NCI-H2107 treated with DMSO at 0.1 percent for 48 hours (cell line): ENCODE measurements around the gene GBP7.
"Not testable (repeated sequence)": the region's sequence is repeated elsewhere in the genome, so short reads cannot be mapped to it uniquely, and the experiment has no call there.

Experiments
- DNase-seq: peaks from one replicate; lab custom pipeline; 2025; ENCODE audit not compliant: unreplicated experiment; lab: John Stamatoyannopoulos, UW

The GBP7 gene, protein sequence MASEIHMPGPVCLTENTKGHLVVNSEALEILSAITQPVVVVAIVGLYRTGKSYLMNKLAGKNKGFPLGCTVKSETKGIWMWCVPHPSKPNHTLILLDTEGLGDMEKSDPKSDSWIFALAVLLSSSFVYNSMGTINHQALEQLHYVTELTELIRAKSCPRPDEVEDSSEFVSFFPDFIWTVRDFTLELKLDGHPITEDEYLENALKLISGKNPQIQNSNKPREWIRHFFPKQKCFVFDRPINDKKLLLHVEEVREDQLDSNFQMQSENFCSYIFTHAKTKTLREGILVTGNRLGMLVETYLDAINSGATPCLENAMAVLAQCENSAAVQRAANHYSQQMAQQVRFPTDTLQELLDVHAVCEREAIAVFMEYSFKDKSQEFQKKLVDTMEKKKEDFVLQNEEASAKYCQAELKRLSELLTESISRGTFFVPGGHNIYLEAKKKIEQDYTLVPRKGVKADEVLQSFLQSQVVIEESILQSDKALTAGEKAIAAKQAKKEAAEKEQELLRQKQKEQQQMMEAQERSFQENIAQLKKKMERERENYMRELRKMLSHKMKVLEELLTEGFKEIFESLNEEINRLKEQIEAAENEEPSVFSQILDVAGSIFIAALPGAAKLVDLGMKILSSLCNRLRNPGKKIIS

DNA sequence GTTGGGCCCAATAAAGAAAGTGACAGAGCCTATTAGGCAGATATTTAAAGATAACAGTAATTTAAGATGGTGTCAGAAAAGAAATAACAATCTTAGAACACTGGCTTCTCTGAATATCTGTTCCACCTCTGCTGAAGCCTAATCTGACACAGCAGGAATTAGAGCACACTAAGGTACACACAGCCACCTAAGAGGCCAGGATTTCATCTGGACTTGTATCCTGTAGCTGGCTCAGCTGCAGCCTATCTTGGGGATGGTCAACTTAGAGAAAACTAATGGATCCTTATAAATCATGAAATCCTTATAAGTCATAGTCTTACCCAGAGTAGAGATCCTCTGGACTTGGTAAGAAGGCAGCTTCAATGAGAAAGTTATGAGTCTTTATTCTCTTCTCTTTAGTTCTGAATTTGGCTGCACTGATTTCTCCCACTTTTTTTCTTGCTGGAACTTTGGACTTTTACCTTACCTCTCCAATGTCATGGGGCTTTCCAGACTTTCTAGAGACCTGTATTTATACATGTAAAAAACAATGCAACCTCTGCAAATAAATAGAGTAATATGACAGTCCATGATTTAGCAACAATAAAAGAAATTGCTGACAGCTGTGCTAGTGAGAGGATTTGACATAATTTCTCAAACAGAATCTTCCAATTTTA lies at the start of gene GBP7:
GBP7 (minus strand) TSS at position 403 of the 656 bp plus-strand sequence. CDS start 4,068 bp downstream, outside the sequence.
- DNase-seq, result no peak

DNA sequence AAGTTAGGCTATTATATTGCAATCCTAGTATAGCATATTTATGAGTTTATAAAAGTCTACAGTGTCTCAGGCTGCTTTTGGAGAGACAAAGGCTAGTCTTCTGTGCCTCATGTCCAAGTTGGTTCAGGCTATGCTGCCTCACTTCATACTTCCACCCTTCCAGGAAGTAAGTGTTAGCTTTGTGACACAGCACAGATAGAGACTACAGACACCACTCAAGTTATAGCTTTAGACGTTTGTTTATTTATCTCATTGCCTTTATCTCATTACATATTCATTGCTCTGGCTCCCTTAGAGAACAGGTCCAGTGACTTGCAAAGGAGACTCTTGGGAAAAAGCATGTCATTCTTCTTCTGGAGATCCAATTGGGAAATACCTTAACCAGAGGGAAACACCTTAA lies 45.5 kb upstream of the GBP7 start:
- DNase-seq, result no peak

DNA sequence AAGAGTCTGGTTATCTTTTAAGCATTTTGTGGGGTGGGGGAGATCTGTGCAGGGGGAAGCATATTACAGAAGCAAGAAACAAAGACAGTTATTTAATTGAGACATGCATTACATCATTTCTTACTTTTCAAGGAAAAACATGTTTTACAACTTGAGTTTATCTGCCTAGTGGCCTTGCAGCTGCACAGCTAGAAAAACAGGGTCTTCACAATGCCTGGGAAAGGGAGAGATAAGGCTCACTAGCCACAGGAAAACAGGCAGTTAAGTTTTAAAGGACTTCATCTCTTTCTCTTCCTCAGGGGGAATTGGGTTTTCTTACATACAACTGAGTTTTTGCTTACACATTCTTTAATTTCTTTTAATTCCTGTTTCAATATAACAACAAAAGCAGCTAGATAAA lies 44.0 kb upstream of the GBP7 start:
- DNase-seq, result not testable (repeated sequence)

DNA sequence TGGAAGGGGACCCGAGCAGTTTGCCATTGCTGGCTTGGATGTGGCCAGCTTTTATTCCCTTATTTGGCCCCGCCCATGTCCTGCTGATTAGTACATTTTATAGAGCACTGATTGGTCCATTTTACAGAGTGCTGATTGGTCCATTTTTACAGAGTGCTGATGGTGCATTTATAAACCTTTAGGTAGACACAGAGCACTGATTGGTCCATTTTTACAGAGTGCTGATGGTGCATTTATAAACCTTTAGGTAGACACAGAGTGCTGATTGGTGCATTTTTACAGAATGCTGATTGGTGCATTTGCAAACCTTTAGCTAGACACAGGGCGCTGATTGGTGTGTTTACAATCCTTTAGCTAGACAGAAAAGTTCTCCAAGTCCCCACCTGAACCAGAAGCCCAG lies 43.1 kb upstream of the GBP7 start:
- not testable (repeated sequence) for DNase-seq

DNA sequence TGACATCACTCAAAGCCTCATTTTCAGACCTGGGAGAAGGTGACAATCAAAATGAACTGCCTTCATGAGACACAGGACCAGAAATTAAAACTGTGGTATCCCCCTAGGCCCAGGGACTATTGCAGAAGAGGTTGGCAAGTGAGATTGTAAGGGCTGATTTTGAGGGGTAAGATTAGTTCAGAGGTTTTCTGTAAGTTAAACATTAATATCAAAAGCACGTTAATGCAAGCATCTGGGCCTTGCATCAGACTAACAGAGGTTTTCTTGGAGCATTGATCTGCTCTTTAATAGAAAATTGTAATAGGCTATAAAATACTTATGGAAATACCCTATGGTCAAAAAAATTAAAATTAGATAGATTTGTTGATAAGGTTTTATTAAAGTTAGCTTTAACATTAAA lies 37.5 kb upstream of the GBP7 start:
- DNase-seq, result no peak

DNA sequence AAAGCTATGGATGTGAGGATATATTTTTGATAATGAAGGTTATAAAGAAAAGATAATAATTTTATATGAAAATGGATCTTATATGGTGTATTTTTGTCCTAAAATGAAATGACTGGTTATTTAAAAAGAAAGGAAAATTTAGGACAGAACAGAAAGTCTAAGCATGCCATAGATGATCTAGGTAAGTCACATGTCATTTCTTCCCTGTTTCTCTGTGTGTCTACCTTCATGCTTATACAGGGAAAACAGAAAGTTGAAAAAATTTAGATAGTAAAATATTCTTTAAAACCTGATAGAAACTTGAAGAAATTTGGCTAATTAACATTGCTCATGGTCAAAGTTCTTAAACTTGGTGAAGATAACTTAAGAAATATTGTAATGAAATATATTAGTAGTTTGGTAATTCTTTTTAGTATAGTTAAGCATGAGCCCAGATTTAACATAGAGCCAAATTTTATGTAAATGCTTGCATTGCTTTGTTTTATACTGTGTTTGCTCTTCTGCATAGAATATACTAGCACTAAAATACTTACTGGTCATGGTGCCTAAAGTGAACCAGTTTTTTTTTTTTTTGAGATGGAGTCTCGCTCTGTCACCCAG lies 35.3 kb upstream of the GBP7 start:
- no peak for DNase-seq

DNA sequence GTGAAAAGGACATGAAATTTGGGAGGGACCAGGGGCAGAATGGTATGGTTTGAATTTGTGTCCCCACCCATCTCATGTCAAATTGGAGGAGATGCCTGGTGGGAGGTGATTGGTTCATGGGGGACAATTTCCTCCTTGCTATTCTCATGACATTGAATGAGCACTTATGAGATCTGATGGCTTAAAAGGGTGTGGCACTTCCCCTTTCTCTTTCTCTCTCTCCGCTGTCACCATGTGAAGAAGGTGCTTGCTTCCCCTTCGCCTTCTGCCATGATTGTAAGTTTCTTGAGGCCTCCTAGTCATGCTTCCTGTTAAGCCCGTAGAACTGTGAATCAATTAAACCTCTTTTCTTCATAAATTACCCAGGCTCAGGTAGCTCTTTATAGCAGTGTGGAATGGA lies 30.6 kb upstream of the GBP7 start:
- no peak for DNase-seq

DNA sequence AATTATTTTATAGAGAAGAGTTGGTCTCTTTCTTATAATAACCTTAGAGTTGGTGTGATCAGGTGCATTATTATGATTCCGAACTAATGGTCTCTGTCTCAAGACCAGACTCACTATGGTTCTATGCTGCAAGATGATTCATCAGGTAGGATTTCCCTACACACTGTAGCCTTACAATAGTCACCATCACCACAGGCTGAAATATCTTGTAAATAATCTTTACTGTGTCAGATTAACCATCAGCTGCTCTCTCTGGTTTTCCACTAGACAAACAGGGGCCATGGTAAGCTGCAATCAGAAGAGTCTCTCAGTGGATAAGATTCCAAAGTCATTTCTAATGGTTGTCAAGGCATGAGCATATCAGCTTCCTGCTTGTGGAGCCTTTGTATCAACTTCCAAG lies 27.4 kb upstream of the GBP7 start:
- DNase-seq, result no peak

DNA sequence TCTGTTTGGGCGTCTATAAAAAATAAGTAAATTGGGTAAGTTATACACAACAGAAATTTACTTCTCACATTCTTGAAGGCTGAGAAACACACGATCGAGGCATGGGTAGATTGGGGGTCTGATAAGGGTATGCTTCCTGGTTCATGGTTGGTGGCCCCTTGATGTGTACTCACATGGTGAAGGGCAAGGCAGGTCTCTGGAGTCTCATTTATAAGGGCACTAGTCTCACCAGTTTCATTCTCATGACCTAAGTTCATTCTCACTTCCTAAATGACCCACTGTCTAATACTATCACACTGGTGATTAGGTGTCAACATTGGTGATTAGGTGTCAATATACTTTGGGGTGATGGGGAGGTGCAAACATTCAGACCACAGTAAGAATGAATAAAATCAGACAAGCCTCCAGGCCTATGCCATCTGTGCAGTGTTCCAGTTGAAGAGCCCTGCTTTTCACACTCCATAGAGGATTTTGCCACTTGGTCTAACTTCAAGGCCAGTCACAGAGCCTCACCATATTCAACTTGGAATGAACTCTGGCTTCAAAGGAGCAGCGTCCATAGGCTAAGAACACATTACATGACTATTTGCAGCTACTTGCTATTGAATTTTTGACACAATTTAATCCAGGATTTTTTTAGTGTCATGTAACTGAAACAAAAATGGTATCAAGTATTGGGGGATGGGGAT lies 25.4 kb upstream of the GBP7 start:
- DNase-seq, result no peak

DNA sequence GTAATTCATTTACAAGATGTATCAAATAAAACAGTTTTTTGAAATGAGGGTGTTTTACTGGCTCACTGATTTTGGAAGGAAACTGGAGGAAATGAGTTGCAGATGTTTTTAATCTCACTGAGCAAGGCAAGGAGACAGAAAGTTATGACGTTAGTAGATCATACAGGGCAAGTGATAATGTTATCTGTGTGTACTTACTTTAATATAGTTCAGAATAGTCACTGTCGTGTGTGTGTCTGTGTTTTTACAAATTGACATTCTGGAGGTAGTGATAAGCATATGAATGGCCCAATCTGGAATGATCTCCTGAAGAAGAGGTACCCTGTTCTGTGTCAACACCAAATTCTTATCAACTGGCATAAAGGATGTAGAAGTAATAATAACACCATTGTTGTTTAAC lies 24.9 kb upstream of the GBP7 start:
- DNase-seq, result no peak

DNA sequence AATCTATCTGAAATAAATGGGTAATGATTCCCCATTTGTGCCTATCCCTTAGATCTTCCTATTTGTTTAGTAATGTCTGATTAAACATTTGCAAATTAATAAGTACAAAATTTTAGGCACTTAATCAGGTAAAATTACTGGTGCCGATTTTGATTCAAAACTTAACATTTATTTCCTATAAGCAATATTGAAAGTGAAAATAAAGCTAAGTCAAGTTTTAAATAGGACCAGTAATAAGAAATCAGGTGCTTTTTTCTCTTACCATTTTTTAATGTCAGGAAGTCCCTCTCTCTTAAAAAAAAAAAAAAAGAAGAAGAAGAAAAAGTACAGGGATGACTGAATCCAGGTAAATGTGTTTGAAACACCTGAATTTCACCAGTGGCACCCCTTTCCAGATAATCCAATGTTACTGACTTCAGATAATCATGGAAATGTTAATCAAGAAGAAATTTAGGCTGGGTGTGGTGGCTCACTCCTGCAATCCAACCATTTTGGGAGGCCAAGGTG lies 23.8 kb upstream of the GBP7 start:
- DNase-seq, result no peak

DNA sequence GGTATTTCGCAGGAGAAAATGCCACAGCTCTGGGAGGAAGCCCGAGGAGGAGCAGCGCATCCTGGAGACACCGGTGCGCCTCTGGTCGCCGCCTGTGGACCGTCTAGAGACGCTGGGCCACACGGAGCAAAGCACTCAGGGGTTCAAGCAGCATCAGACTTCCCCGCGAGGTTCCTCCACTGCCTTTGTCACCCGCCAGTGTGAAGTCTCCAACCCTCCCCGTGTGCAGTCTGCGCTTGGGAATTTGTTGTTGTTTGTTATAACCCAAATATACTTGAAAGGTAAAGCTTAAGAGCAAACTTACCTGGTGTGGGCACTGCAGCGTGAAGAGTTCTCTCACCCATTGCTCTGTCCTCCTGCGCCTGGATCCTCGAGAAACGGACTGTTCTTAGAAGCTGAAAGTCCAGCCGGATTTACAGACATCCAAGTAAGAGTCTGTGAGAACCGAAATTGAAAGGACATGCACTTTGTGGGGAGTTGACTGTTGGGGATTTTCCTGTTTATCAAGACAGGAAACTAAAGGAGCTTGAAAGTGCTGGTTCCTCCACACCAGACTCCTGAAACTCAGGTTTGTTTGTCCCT lies 22.8 kb upstream of the GBP7 start, which contains the start of gene GBP4:
GBP4 (minus strand) TSS at position 452 of the 582 bp plus-strand sequence; CDS start at position 344, 108 bp downstream.
- no peak for DNase-seq

DNA sequence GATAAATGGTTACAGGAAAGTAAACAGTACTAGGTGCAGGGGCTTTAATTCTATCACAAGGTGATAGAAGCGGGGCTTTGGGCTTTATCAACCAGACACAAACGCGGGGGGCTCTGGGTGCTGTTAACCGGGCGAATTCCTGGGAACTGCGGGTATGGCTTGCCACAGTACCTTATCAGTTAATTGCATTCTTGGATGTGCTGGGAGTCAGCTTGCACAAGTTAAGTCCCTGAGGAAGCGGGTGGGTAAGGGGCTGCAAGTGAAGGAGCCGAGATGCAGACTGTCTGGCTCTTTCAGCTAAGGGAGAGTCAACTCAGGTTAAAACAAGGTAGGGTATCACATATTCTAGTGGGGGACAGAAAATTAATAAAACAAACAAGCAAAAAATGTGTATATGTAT lies 22.3 kb upstream of the GBP7 start:
- no peak for DNase-seq

DNA sequence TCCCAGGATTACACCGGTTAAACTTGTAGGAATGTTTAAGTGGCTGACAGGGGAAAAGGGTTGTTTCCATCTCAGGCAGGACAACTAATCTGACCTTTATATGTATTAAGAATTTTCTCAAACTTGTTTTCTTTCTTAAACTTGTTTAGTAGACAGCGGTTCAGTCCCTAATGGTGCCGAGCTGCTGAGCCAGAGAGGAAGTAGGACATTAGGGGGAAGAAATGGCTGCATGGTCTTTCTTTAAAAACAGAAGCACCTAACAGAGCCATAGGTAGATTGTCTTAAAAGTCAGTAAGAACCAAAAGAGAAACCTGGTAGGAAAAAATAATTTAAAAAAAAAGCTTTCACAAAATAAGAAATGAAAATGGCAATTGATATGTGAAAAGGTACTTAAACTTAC lies 19.7 kb upstream of the GBP7 start:
- DNase-seq, result no peak

DNA sequence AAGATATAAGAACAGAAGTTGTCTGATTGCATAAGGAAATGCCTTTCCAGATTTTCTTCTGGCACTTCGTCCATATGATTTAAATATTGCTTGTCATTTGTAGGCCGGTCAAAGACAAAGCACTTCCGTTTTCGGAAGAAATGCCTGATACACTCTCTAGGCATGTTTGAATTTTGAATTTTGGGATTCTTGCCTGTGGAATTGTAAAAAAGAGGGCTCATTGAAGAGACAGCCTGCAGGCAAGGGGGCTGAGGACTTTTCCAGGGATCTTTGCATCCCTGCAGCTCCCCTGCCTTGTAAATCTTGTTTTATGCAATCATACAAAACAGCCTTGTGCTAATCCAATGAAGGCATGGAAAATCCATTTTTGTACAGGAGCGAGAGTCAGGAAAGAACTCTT lies 15.5 kb upstream of the GBP7 start:
- DNase-seq, result no peak

DNA sequence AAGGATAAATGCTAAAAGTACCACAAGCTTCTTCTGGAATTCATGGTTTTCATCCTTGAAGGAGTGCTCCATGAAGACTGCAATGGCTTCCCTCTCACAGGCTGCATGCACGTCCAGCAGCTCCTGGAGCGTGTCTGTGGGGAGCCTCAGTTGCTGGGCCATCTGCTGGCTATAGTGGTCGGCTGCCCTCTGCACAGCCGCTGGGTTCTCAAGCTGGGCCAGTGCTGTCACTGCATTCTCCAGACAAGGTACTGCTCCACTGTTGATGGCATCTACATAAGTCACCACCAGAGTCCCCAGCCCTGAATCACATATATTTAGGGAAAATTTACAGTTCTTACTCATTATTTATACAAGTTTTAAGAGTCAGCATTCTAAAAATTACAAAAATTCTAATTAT lies 14.2 kb upstream of the GBP7 start:
- DNase-seq, result no peak

DNA sequence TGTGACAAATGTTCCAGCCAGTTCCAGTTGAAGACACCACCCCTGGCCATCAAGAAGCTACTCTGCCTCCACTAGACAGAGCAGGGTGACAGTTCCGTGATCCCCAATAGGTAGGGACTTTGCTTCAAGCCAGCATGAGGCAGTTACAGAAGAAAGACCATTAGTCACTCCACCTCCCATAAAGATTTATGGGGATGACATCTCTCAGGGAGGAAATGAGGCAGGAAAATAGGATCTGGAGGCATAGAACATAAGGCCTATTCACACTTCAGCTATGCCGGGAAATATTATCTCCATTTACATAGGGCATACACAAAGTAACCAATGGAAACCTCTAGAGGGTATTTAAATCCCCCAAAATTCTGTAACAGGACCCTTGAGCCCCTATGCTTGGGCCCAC lies 3.5 kb upstream of the GBP7 start:
- DNase-seq, result no peak

DNA sequence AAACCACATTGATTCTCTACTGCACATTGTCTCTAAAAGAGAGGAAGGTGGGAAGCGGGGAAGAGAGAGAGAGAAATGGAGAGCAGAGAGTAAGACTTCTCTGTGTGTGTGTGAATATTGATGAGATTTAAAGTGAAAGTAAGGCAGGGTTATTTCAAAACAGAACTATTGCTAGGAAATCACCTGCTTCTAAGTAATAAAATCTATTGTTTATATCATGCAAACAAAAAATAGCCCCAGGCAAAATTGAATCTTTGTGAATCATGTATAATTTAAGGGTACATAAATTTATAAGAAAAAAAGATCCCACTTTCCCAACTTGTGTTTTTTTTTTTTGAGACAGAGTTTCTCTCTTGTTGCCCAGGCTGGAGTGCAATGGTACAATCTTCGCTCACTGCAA lies 1.2 kb upstream of the GBP7 start:
- DNase-seq, result no peak

DNA sequence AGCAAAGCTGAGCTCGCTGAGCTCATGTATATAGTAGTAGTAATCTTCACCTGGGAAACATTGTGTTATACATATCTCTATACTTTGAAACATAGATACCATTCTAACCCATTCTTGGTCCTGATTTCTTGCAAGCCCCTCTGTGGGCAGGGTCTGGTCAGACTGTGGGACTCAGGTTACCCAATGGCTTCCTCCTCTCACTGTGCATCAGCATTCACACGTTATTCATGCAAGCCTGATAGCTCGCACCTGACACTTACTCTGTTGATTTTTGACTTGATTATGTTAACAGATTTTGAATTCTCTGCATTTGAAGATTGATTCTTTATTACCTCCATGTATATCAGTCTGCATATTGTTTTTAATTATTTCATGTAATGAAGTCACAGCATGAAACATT lies 1.3 kb downstream of the GBP7 start:
- DNase-seq, result no peak

DNA sequence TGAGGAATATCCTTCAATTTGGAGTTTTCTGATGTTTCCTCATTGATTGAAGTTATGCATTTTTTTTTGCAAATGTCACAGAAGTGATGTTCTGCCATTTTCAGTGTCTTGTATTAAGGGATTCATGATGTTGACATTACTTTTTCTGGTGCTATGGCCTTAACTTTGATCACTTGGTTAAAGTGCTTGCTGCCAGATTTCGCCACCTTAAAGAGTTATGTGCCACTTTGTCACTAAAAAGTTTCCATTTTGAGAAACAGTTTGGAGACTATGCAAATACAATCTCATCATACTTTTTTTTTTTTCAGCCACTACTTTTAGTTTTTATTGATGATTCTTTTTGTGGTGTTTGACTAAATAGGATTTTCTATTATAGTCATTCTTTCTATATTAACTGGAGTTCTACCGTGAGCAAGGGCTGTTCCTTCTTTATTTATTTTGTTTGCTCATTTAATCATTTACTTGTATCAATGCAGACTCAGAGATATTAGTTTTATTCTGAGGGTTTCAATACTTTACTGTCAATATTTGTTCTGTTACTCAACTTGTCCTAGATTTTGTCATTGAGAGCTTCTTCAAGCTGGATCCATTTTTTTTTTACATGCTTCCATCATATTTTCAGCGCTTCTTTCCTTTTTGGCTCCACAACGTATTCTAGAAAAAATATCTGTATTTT lies 3.2 kb downstream of the GBP7 start:
- no peak for DNase-seq
